ENCODE results near the gene PTK6.

PTK6 gene

GRCh38 chr20:63556873-63557478 lies 19.8 kb upstream of the PTK6 start:
- no peak for DNase-seq

GRCh38 chr20:63555661-63556381 lies 18.6 kb upstream of the PTK6 start:
- no peak for DNase-seq

- no peak for DNase-seq
These were observed 17.4 kb upstream of the PTK6 start for GRCh38 chr20:63554361-63555278.

GRCh38 chr20:63553933-63554290 lies 16.7 kb upstream of the PTK6 start, which contains the start of gene FNDC11:
TSS of gene FNDC11 (plus strand) at chr20:63554159. CDS start at chr20:63555664, 1,505 bp downstream.
- DNase-seq: no peak

DNA sequence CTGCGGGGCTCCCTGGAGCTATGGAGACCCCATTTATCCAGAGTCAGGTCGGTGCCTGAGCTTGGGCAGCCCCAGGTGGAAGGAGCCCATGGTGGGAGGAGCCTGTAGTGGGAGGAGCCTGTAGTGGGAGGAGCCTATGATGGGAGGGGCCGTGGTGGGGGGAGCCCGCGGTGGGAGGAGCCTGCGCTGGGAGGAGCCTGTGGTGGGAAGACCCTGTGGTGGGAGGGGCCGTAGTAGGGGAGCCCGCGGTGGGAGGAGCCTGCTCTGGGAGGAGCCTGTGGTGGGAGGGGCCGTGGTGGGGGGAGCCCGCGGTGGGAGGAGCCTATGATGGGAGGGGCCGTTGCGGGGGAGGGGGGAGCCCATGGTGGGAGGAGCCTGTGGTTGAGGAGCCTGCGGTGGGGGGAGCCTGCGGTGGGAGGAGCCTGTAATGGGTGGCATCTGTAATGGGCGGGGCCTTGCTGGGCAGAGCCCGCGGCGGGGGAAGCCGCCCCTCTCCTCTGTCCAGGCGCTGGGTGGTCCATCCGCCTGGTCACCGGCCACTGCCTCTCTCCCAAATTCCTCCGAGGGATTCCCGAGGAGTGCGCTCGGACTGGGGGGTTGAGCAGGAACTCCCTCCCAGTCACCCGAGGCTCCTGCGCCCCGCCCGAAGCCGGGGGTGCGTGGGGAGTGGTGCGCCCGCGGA lies 16.2 kb upstream of the PTK6 start:
- no peak for DNase-seq

DNA sequence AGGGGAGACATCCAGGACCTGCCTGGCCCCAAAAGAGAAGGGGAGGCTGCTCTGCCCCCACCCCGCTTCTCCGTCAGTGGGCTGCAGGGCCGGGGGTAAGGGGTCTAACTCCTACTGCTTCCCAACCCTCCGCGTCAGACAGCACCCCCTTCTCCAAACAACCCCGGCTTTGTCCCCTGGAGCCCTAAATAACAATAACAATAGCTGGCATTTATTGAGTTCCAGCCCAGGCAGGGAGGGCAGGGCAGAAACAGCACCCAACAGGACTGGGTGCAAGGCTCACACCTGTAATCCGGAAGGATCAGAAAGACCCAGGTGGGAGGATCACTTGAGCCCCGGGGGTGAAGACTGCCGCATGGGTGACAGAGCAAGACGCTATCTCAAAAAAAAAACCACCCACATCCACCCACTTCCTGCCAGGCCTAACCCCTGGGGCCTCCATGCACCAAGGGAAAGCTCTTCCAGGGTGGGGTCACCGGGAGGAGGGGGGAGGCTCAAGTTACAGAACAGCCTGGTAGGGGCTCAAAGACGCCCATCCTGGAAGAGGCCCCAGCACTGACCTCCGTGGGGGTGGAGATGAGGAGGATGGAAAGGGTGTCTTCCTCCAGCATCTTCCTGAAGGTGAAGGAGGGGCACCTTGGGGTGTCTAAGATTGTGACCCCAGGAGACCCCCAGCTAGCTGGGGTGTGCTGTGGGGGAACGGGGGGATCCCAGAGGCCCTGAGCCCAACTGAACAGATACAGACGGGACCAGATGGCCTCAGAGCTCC lies 15.5 kb upstream of the PTK6 start:
- DNase-seq: no peak

- no peak for DNase-seq
These were observed 13.9 kb upstream of the PTK6 start for GRCh38 chr20:63551068-63551467.

- DNase-seq: no peak
These were observed 12.6 kb upstream of the PTK6 start for GRCh38 chr20:63549679-63550282.

GRCh38 chr20:63549019-63549418 lies 11.8 kb upstream of the PTK6 start:
- no peak for DNase-seq

- no peak for DNase-seq
These were observed 11.4 kb upstream of the PTK6 start for GRCh38 chr20:63548542-63548941.

DNA sequence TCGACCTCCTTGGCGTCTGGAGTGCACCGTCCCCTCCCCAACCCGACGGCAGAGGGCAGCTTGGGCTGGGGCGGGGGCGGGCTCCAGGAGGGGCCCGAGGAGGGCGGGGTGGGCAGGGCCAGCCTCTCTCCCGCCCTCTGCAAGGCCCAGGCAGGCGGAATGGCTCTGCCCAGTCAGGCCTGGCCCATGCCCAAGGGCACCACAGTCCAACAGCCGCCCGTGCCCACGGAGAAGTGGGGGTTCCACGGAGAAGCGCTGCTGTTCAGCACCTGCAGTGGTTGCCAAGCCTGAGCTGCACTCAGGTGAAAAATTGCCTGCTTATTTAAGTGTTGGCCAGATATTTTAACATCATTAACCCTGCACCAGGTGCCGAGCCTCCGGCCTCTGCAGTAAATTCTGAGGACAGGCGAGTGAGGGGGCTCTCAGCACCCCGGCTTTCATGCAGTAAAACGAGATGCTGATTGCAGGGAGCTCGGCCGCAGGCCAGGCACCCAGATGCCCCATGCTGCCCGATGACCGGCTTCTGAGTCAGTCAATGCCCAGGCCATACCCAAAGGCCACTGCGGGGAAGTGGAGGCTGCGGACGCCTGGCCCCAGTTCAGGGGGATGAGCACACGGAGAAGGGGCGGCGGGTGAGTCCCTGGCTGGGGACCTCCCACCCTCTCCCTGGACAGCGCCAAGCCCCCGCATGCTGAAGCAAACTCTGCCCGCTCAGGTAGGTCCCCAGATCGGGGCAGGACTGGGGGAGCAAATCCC lies 10.7 kb upstream of the PTK6 start, which contains the start of gene SRMS:
TSS of gene SRMS (minus strand) at position 25 of the 756 bp plus-strand sequence. CDS start 286 bp downstream, outside the sequence.
- DNase-seq: no peak

DNA sequence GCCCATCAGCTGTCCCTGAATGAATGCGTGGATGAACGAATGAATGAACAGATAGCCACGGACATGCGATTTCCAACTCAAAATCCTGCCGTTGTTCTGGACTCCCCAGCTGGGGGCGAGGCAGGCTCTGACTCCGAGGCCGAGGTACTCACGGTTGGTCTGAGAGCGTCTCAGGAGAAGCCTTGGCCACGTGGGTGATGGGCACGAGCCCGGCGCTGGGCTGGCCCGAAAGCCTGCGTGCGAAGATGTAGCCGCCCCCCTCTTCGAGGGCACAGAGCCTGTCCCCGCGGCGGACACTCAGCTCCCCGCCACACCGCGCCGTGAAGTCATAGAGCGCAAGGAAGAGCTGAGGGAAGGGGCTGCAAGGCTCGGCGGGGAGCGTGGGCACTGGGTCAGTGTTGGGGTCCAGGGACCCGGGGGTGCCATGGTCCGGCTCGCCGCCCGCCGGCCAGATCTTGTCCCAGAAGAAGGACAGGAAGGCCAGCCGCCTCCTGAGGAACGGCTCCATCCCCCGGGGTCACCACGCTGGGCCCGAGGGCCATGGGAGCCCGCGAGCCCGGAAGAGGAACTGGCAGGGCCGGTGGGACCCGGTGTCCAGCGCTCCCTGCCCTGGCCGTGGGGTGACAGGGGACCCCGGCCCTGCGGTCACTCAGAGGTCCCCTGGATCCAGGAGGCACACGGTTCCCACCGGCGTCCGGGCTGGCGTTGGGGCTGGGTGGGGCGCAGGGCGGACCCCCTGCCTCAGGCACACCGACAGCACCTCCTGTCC lies 10.0 kb upstream of the PTK6 start:
- DNase-seq: no peak

- no peak for DNase-seq
These were observed 9.2 kb upstream of the PTK6 start for GRCh38 chr20:63546256-63546955.

GRCh38 chr20:63545814-63546213 lies 8.6 kb upstream of the PTK6 start:
- DNase-seq: no peak

DNA sequence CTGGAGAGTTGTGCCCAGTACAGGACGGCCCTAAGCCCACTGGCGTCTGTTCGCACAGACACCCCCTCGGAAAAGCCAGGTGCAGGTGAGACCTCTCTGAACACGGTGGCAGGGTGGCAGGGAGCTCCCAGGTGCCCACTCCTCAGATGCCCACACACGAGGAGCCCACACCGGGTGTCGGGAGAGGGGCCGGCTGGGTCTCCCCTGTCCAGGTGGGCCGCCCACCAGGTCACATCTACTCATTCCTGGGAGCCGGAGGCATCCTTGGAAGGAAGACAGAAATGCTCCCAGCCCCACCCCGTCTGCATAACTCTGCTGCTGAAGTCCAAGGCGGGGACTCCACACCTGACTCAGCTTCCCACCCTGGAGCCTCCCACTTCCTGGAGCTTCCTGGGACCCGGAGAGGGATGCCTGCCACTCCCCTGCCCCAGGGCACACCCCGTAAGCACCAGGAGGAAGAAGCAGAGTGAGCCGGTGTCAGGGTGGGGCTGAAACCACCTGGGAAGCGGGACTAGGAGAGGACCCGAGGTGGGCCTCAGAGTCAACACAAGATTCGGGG lies 7.9 kb upstream of the PTK6 start:
- no peak for DNase-seq

GRCh38 chr20:63544241-63544957 lies 7.2 kb upstream of the PTK6 start:
- DNase-seq: no peak

- DNase-seq: no peak
These were observed 6.6 kb upstream of the PTK6 start for GRCh38 chr20:63543733-63544132.

GRCh38 chr20:63543131-63543530 lies 6.0 kb upstream of the PTK6 start:
- DNase-seq: no peak
